Type B pancreatic cell (in vitro differentiated cells): ENCODE data around the gene KLC4. TPM values are rescaled to one million over a fixed set of nuclear protein-coding genes. Genes with fewer than 3 reads are reported as not detected.

Experiments used
- DNase-seq: peaks from one replicate; pipeline ENCODE4 v3.0.0; 2021; ENCODE audit warnings: mixed read lengths; ENCODE audit not compliant: unreplicated experiment; ENCODE audit errors: extremely low spot score
- H3K27ac Mint-ChIP-seq: 2 replicates; pipeline ENCODE4 v1.8.0; 2021; ENCODE audit warnings: mild to moderate bottlenecking, mixed read lengths
- H3K27me3 Mint-ChIP-seq: 2 replicates; pipeline ENCODE4 v1.8.0; 2021; ENCODE audit warnings: mixed read lengths
- H3K36me3 Mint-ChIP-seq: 2 replicates; pipeline ENCODE4 v1.8.0; 2021; ENCODE audit warnings: mixed read lengths
- H3K4me1 Mint-ChIP-seq: one replicate; pipeline ENCODE4 v1.8.0; 2021; ENCODE audit warnings: mixed read lengths; ENCODE audit not compliant: unreplicated experiment
- H3K4me3 Mint-ChIP-seq: 2 replicates; pipeline ENCODE4 v1.8.0; 2021; ENCODE audit warnings: mild to moderate bottlenecking, mixed read lengths
- H3K9me3 Mint-ChIP-seq: 2 replicates; pipeline ENCODE4 v1.8.0; 2021; ENCODE audit warnings: mixed read lengths
- total RNA-seq: library from RNA; stranded (reverse); gene quantifications from 2 replicates; pipeline ENCODE4 v1.2.1, GENCODE V29; 2021; ENCODE audit warnings: low replicate concordance
- TF ChIP-seq, protein P1 (sequence below): fragments of 200-600 bp; sonication (generic); conservative IDR thresholded peaks from 2 replicates; pipeline ENCODE4 v1.5.0; 2021; ENCODE audit warnings: antibody characterized with exemption, mild to moderate bottlenecking

Gene KLC4
- total RNA-seq, 1 donor from 2014 or later, result 36.4 TPM

DNA sequence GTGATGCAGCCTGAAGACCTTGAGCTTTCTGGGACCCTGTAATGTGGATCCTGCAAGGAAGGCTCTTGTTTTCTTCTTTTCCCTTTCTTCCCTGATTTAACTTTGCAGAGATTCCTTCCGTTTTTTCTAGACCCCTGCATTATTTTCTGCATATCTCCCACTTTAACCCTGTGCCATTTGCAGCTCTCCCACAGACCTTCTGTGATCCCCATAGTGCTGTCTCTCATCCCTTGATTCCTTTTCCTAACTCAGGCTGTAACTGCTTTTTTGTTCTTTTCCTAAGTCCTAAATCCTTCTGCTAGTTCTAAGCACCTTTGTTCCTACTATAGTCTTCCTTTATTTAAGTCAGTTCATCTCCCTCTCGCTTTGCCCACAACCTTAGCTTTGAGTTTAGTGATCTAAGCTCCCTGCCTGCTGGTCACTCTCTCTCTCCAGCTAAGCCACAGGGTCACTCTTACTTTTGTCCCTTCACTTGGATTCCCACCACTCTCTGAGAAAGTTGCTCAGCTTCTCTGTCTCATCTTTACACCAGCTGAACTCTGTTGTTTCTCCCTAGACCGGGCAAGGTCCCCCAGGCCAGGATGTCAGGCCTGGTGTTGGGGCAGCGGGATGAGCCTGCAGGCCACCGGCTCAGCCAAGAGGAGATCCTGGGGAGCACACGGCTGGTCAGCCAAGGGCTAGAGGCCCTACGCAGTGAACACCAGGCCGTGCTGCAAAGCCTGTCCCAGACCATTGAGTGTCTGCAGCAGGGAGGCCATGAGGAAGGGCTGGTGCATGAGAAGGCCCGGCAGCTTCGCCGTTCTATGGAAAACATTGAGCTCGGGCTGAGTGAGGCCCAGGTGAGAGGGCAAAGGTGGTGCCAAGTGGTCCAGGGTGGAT, 1.6 kb downstream of the KLC4 start:
- Mint-ChIP-seq H3K4me1 (peaks cover 33% of the 10 kb centered on the region), H3K9me3 (no peaks in the 10 kb centered on the region), H3K27me3 (no peaks in the 10 kb centered on the region), H3K27ac (peak overlapping the region; percentile 99), H3K36me3 (peaks cover 8% of the 10 kb centered on the region), H3K4me3 (peak overlapping the region; percentile 98)
- TF ChIP-seq, protein P1, sequence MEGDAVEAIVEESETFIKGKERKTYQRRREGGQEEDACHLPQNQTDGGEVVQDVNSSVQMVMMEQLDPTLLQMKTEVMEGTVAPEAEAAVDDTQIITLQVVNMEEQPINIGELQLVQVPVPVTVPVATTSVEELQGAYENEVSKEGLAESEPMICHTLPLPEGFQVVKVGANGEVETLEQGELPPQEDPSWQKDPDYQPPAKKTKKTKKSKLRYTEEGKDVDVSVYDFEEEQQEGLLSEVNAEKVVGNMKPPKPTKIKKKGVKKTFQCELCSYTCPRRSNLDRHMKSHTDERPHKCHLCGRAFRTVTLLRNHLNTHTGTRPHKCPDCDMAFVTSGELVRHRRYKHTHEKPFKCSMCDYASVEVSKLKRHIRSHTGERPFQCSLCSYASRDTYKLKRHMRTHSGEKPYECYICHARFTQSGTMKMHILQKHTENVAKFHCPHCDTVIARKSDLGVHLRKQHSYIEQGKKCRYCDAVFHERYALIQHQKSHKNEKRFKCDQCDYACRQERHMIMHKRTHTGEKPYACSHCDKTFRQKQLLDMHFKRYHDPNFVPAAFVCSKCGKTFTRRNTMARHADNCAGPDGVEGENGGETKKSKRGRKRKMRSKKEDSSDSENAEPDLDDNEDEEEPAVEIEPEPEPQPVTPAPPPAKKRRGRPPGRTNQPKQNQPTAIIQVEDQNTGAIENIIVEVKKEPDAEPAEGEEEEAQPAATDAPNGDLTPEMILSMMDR, result no peak
- DNase-seq, result no peak

GRCh38 chr6:43061861-43062260, 2.4 kb downstream of the KLC4 start:
- Mint-ChIP-seq H3K27ac (no peak overlapping the region), H3K36me3 (peaks cover 8% of the 10 kb centered on the region), H3K27me3 (no peaks in the 10 kb centered on the region)

GRCh38 chr6:43062818-43063217, 3.4 kb downstream of the KLC4 start:
- no peak overlapping the region for H3K27ac Mint-ChIP-seq
- H3K4me1 Mint-ChIP-seq, result peaks cover 29% of the 10 kb centered on the region
- no peak overlapping the region for H3K4me3 Mint-ChIP-seq
- H3K36me3 Mint-ChIP-seq, result peaks cover 8% of the 10 kb centered on the region
- TF ChIP-seq, protein P1, result no peak
- no peak for DNase-seq
- H3K9me3 Mint-ChIP-seq, result no peaks in the 10 kb centered on the region
- no peaks in the 10 kb centered on the region for H3K27me3 Mint-ChIP-seq

More at GRCh38 chr6:43061861-43062260, 2.4 kb downstream of the KLC4 start:
- H3K4me3 Mint-ChIP-seq, result peak overlapping the region; percentile 26
- peaks cover 29% of the 10 kb centered on the region for H3K4me1 Mint-ChIP-seq
- no peaks in the 10 kb centered on the region for H3K9me3 Mint-ChIP-seq
- TF ChIP-seq, protein P1, result no peak
- no peak for DNase-seq

- H3K27ac Mint-ChIP-seq, result peak overlapping the region; percentile 70
- no peaks in the 10 kb centered on the region for H3K27me3 Mint-ChIP-seq
- DNase-seq, result no peak
- H3K9me3 Mint-ChIP-seq, result no peaks in the 10 kb centered on the region
- H3K36me3 Mint-ChIP-seq, result peaks cover 10% of the 10 kb centered on the region
- no peak overlapping the region for H3K4me3 Mint-ChIP-seq
- peaks cover 10% of the 10 kb centered on the region for H3K4me1 Mint-ChIP-seq
- TF ChIP-seq, protein P1, result peak; percentile 81
Observed at GRCh38 chr6:43070028-43070632, 10.7 kb downstream of the KLC4 start.

DNA sequence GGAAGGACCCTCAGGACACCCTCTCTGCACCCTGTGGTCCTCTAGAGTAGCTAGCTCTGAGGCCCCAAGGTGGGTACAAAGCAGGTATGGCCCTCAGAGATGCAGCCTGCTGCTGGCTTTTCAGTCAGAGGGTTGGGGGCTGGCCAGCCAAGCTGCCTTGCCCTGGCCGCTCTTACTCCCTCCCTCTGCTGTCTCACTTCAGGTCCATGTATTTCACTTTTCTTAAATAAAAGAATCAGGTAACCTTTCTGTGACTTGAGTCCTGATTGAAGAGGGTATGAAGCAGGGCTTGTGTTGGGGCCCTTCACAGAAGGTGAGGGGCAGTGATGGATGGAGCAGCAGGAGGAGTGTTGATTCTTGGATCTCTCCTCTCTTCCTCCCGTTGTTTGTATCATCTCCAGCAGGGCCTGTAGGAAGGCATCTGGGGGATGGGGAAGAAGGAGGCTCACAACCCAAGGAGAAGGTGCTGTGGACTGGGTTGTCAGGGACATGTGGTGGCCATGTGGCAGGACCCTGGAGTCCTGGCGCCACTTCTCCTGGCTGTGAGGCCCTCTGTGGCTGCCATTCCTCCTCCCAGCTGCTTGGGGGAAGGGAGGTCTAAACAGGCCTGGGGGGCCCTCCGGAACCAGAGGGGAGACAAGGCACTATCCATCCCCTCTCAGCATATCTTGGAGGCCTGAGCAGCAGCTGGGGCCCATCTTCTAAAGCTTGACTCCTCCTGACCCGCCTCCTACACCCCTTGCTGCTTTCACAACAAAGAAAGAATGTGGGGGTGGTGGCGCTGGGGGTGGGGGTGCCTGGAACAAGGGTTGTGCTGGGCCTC, 15.6 kb downstream of the KLC4 start:
- TF ChIP-seq, protein P1, result no peak
- Mint-ChIP-seq H3K27me3 (no peaks in the 10 kb centered on the region), H3K36me3 (peaks cover 14% of the 10 kb centered on the region), H3K4me3 (peak overlapping the region; percentile 81), H3K4me1 (peaks cover 21% of the 10 kb centered on the region), H3K27ac (peak overlapping the region; percentile 61), H3K9me3 (no peaks in the 10 kb centered on the region)
- no peak for DNase-seq
